ENCODE results near the gene NFASC. TPM values are rescaled to one million over a fixed set of nuclear protein-coding genes. Genes with fewer than 3 reads are reported as not detected.

NFASC gene
- total and polyA plus RNA-seq, 9 of the 15 experiments (the other 6 are each of a cell fraction or from before 2014, with no cell fraction given) = 0.03 to 0.16 (median 0.06) TPM; not detected in 6

DNA sequence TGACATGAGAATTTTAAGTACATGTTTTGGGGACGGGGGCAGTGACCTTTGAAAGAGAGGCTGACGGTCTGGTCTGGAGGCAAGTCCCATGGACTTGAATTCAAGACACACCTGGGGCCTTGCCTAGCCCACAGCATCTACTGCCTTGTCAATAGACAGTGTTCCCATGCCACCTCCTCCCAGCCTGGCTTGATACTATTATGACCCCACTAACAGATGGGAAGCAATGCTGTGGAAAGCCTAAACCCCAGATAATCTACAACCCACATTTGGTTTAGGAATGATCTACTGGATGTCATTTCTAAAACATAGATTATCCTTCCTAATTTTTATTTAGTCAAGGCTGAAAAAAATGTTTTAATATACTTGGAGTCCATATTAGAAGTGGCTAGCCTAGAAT lies 17.8 kb upstream of the NFASC start:
- POLR2A ChIA-PET = interaction anchor here (0.5 to 1.2 kb wide), 7 partner anchors 8 to 563 kb away, joined by 3 to 4 read pairs (median 3); no protein-coding TSS in a partner anchor
- 0% methylated on average over 2 of the region's 2 CpGs for WGBS (ENCODE audit: insufficient coverage, low coverage, missing lambda C conversion rate)
- no peaks in the 10 kb centered on the region for H3K4me1 ChIP-seq (replicated peaks in 1 of 2; ENCODE audit: control insufficient read depth in 2 of 2, insufficient read depth in 2 of 2, low read length in 2 of 2)
- in situ Hi-C loops (cut with MboI) = no loop called here
- H3K27me3 ChIP-seq (ENCODE audit: control insufficient read depth in 2 of 2, insufficient read depth in 2 of 2, low read length in 2 of 2) = peaks cover 0 to 28% of the 10 kb centered on the region in 2 experiments
- H3K36me3 ChIP-seq (ENCODE audit: control insufficient read depth, insufficient read depth, low read length) = no peaks in the 10 kb centered on the region
- no peak overlapping the region for H3K9ac ChIP-seq (ENCODE audit: insufficient read depth in 1 of 2, low read depth in 2 of 2, low read length in 2 of 2)
- TF ChIP-seq CHD4 (IDR thresholded peaks at IDR 0.05; ENCODE audit: insufficient read depth, insufficient replicate concordance, low read depth, low read length, poor library complexity, severe bottlenecking) (no peak), NR2C1 (IDR thresholded peaks at IDR 0.05) (no peak), NR2C1 (tag; IDR thresholded peaks at IDR 0.05) (no peak), ZNF41 (CRISPR knock-in tag; conservative IDR thresholded peaks at IDR 0.05) (no peak), DNMT1 (IDR thresholded peaks at IDR 0.05) (no peak), SLC30A9 (CRISPR knock-in tag; IDR thresholded peaks at IDR 0.05) (no peak), POLR2AphosphoS2 (IDR thresholded peaks at IDR 0.05; ENCODE audit: low read length) (no peak), TAF15 (IDR thresholded peaks at IDR 0.05; ENCODE audit: low read depth, low read length) (no peak)
- TF ChIP-seq, protein P1, sequence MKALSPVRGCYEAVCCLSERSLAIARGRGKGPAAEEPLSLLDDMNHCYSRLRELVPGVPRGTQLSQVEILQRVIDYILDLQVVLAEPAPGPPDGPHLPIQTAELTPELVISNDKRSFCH (CRISPR knock-in tag; IDR thresholded peaks at IDR 0.05) = no peak
- TF ChIP-seq, protein P1 (tag; IDR thresholded peaks at IDR 0.05) = no peak
- H3K4me3 ChIP-seq = no peak overlapping the region
- peaks cover 9% of the 10 kb centered on the region; the same call in 1 of the 2 replicates for H4K20me1 ChIP-seq (replicated peaks; ENCODE audit: control insufficient read depth, insufficient read depth, low read length)
- FAIRE-seq (no peak), DNase-seq (ENCODE audit: extremely low read depth in 1 of 4, low spot score in 3 of 4) (no peak), ATAC-seq (no peak)
- H3K9me1 ChIP-seq (ENCODE audit: control insufficient read depth, insufficient read depth, low read length) = no peaks in the 10 kb centered on the region
- no peak overlapping the region for H2AFZ ChIP-seq (ENCODE audit: low read depth, low read length)
- no peaks in the 10 kb centered on the region for H3K79me2 ChIP-seq (ENCODE audit: control insufficient read depth, insufficient read depth, low read length)
- intact Hi-C loops (cut with micrococcal nuclease) = no loop called here
- H3K9me3 ChIP-seq (replicated peaks; ENCODE audit: control insufficient read depth, insufficient read depth, low read depth, low read length) = no peaks in the 10 kb centered on the region
- CTCF ChIA-PET (ENCODE audit: low intra/inter-chr PET ratio) = interaction anchor here (0.6 kb wide), 1 partner anchor 46 kb away, joined by 3 read pairs; no protein-coding TSS in a partner anchor
- H3K27ac ChIP-seq (ENCODE audit: extremely low read depth, low read depth, low read length) = no peak overlapping the region
- no TSS peak for BruUV-seq (replicated peaks)
- no peak overlapping the region for H3K4me2 ChIP-seq (ENCODE audit: insufficient read depth, low read length)

Data from K562 (cell line).